ENCODE measurements around the gene DAB1. TPM values are rescaled to one million over a fixed set of nuclear protein-coding genes. Genes with fewer than 3 reads are reported as not detected.

The DAB1 gene
- total and polyA plus RNA-seq, 2 of the 8 experiments (the other 6 are each of a cell fraction or from before 2014, with no cell fraction given), result 4.4 to 11.8 TPM

DNA sequence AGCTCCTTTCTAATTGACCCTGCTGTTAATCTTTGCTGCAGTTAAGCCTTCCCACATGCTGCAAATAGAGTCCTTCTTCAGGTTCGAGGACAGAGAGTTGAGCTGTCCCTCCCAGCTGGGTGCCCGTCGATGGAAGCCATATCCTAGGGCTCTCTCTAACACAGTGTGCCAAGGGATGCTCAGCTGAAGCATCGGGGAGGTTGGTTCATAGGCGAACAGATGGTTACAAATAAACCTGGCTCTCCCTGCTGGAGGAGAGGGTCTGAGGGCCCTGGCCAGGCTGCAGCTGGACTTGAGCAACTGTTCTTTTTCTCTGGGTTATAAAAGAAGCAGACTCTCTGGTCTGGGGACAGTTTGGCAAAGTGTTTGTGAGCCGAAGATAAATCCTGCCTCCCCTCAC is 337.7 kb downstream of the DAB1 start:
- POLR2A ChIA-PET (ENCODE audit: partially characterized antibody), result no interaction called here

More for the DNA sequence above, 337.7 kb downstream of the DAB1 start:
- no peaks in the 10 kb centered on the region for H3K79me2 ChIP-seq (ENCODE audit: control insufficient read depth in 1 of 2, insufficient read depth in 2 of 2, low read length in 2 of 2)
- no peak overlapping the region for H3K23ac ChIP-seq (ENCODE audit: insufficient read length)
- H4K8ac ChIP-seq (ENCODE audit: extremely low read depth, insufficient read depth, low read length), result no peak overlapping the region
- no peak overlapping the region for H2AK5ac ChIP-seq (ENCODE audit: low read depth, low read length)
- no peak overlapping the region for H2BK15ac ChIP-seq (ENCODE audit: low read length)
- DNase-seq (ENCODE audit: low read depth in 1 of 2, low spot score in 2 of 2) (no peak), FAIRE-seq (no peak)
- no peak overlapping the region for H2BK120ac ChIP-seq (replicated peaks; ENCODE audit: low read depth, low read length)
- no peak overlapping the region for H3K18ac ChIP-seq (ENCODE audit: extremely low read depth, low read length)
- no peak overlapping the region for H3K4me3 ChIP-seq (ENCODE audit: extremely low read depth in 1 of 4, insufficient read depth in 2 of 4, low read depth in 3 of 4, low read length in 4 of 4)
- 95% methylated on average over 6 of the region's 6 CpGs; no CpG with 5 or more reads in 1 of the 2 experiments for WGBS, 2 experiments (ENCODE audit: extremely low coverage in 1 of 2, insufficient coverage in 1 of 2, insufficient read length in 1 of 2, insufficient replicate concordance in 2 of 2, low coverage in 1 of 2, low lambda C conversion rate in 2 of 2, missing lambda C conversion rate in 1 of 2)
- no peak overlapping the region for H3K27ac ChIP-seq (ENCODE audit: low read depth, low read length)
- H4K5ac ChIP-seq (ENCODE audit: insufficient read length, low read depth, low read length), result no peak overlapping the region
- no peak overlapping the region for H2BK20ac ChIP-seq (ENCODE audit: low read length)
- no peak overlapping the region for H3K9ac ChIP-seq (replicated peaks in 1 of 4; ENCODE audit: extremely low read depth in 1 of 4, low read depth in 3 of 4, low read length in 3 of 4)
- no peaks in the 10 kb centered on the region for H4K20me1 ChIP-seq (replicated peaks in 1 of 2; ENCODE audit: control insufficient read depth in 1 of 2, insufficient read depth in 2 of 2, low read length in 2 of 2)
- H3K14ac ChIP-seq (ENCODE audit: insufficient read length), result no peak overlapping the region
- no peak overlapping the region for H2BK12ac ChIP-seq (ENCODE audit: low read depth, low read length)
- no peaks in the 10 kb centered on the region for H3K36me3 ChIP-seq (ENCODE audit: control insufficient read depth in 2 of 4, insufficient read depth in 4 of 4, low read length in 3 of 4)
- no peak overlapping the region for H3K4me2 ChIP-seq (ENCODE audit: insufficient read depth in 1 of 2, low read depth in 2 of 2, low read length in 2 of 2)
- H3K23me2 ChIP-seq (ENCODE audit: low read depth, low read length), result no peaks in the 10 kb centered on the region
- no peaks in the 10 kb centered on the region for H3K9me3 ChIP-seq (ENCODE audit: insufficient read depth in 2 of 2, low read depth in 1 of 2, low read length in 1 of 2)
- H3K4me1 ChIP-seq (replicated peaks in 1 of 4; ENCODE audit: control insufficient read depth in 3 of 4, insufficient read depth in 4 of 4, low read length in 3 of 4), result peaks cover 0 to 2% (median 0%) of the 10 kb centered on the region in 4 experiments; a peak in 2 of 7 replicates
- H3K4ac ChIP-seq (replicated peaks; ENCODE audit: insufficient read length, low read depth, low read length), result no peak overlapping the region
- CTCF ChIA-PET (ENCODE audit: partially characterized antibody), result interaction anchor here (1.0 to 1.8 kb wide), 4 partner anchors 13 to 338 kb away, joined by 3 to 4 read pairs (median 3); partner anchors contain the start of gene DAB1
- H3K56ac ChIP-seq (replicated peaks; ENCODE audit: insufficient read length, low read depth, low read length), result no peak overlapping the region
- no peak overlapping the region for H2BK5ac ChIP-seq (ENCODE audit: low read depth, low read length)
- H3K27me3 ChIP-seq (replicated peaks in 1 of 4; ENCODE audit: control insufficient read depth in 3 of 4, extremely low read depth in 1 of 4, insufficient read depth in 3 of 4, low read length in 3 of 4), result no peaks in the 10 kb centered on the region
- no peak overlapping the region for H4K91ac ChIP-seq (replicated peaks; ENCODE audit: insufficient read length, low read length)
- H2AFZ ChIP-seq (ENCODE audit: low read length), result no peak overlapping the region
- H3K79me1 ChIP-seq (ENCODE audit: low read depth, low read length), result no peaks in the 10 kb centered on the region
- no peak for TF ChIP-seq SP4 (IDR thresholded peaks at IDR 0.05; ENCODE audit: low read length)
- TF ChIP-seq TEAD4 (IDR thresholded peaks at IDR 0.05; ENCODE audit: low read depth, low read length), result no peak
- no peak for TF ChIP-seq CHD1 (IDR thresholded peaks at IDR 0.05; ENCODE audit: low read depth, low read length)
- no peak for TF ChIP-seq RAD21 (IDR thresholded peaks at IDR 0.05 in 1 of 2, conservative IDR thresholded peaks at IDR 0.05 in 1 of 2; ENCODE audit: low read depth in 2 of 2, low read length in 2 of 2)
- TF ChIP-seq, protein P1, sequence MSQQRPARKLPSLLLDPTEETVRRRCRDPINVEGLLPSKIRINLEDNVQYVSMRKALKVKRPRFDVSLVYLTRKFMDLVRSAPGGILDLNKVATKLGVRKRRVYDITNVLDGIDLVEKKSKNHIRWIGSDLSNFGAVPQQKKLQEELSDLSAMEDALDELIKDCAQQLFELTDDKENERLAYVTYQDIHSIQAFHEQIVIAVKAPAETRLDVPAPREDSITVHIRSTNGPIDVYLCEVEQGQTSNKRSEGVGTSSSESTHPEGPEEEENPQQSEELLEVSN (IDR thresholded peaks at IDR 0.05), result no peak
- TF ChIP-seq TAF1 (IDR thresholded peaks at IDR 0.05; ENCODE audit: low read depth, low read length), result no peak
- no peak for TF ChIP-seq BRCA1 (IDR thresholded peaks at IDR 0.05; ENCODE audit: low read depth, low read length)

All from H1 (cell line).